Astrocyte of the cerebellum (primary cell): ENCODE measurements around the gene AGBL5.
A peak's percentile ranks its signal among the peaks of the same experiment; 100 is the strongest.

Source experiments
- DNase-seq: peaks from one replicate; pipeline ENCODE4 v3.0.0-alpha.2; 2011; ENCODE audit warnings: low read depth
- H3K4me3 ChIP-seq: 2 replicates; pipeline ENCODE4 v1.5.1; 2011; ENCODE audit warnings: mild to moderate bottlenecking, low read depth, low read length, moderate library complexity
- CTCF ChIP-seq: IDR thresholded peaks from 2 replicates; pipeline ENCODE4 v1.5.1; 2012; ENCODE audit warnings: low read length, low read depth, moderate library complexity, mild to moderate bottlenecking; ENCODE audit errors: missing control alignments
- in situ Hi-C: cut with HindIII; loops from 2 replicates; pipeline ENCODE4 v1.10.0; 2017; ENCODE audit warnings: low sequenced_read_pairs

AGBL5 gene

GRCh38 chr2:27029051-27029450, 22.4 kb upstream of the AGBL5 start:
- TF ChIP-seq CTCF: no peak
- DNase-seq: no peak
- no peak overlapping the region for H3K4me3 ChIP-seq
- in situ Hi-C loops: no loop called here

- TF ChIP-seq CTCF: no peak
- DNase-seq: peak; percentile 48
- in situ Hi-C loops: no loop called here
- H3K4me3 ChIP-seq: peak within 1 kb of the TSS; percentile 100
Observed at GRCh38 chr2:27032495-27033252, 18.8 kb upstream of the AGBL5 start, which contains the start of gene TMEM214. TMEM214 (plus strand) TSS chr2:27032965; CDS start chr2:27033016, 51 bp downstream.

GRCh38 chr2:27033253-27033852, 18.1 kb upstream of the AGBL5 start:
- in situ Hi-C loops: no loop called here
- DNase-seq: no peak
- peak overlapping the region; percentile 100 for H3K4me3 ChIP-seq
- TF ChIP-seq CTCF: no peak

- TF ChIP-seq CTCF: no peak
- no peak overlapping the region for H3K4me3 ChIP-seq
- no peak for DNase-seq
- in situ Hi-C loops: no loop called here
Observed at GRCh38 chr2:27038012-27038411, 13.5 kb upstream of the AGBL5 start.

- TF ChIP-seq CTCF: no peak
- no peak overlapping the region for H3K4me3 ChIP-seq
- DNase-seq: no peak
- in situ Hi-C loops: no loop called here
Observed at GRCh38 chr2:27038631-27039339, 12.7 kb upstream of the AGBL5 start.

- H3K4me3 ChIP-seq: no peak overlapping the region
- in situ Hi-C loops: no loop called here
- TF ChIP-seq CTCF: no peak
- no peak for DNase-seq
Observed at GRCh38 chr2:27039426-27039825, 12.0 kb upstream of the AGBL5 start.
